ENCODE measurements around the gene SIN3A.
"Not testable (repeated sequence)": the region's sequence is repeated elsewhere in the genome, so short reads cannot be mapped to it uniquely, and the experiment has no call there.

Gene SIN3A

DNA sequence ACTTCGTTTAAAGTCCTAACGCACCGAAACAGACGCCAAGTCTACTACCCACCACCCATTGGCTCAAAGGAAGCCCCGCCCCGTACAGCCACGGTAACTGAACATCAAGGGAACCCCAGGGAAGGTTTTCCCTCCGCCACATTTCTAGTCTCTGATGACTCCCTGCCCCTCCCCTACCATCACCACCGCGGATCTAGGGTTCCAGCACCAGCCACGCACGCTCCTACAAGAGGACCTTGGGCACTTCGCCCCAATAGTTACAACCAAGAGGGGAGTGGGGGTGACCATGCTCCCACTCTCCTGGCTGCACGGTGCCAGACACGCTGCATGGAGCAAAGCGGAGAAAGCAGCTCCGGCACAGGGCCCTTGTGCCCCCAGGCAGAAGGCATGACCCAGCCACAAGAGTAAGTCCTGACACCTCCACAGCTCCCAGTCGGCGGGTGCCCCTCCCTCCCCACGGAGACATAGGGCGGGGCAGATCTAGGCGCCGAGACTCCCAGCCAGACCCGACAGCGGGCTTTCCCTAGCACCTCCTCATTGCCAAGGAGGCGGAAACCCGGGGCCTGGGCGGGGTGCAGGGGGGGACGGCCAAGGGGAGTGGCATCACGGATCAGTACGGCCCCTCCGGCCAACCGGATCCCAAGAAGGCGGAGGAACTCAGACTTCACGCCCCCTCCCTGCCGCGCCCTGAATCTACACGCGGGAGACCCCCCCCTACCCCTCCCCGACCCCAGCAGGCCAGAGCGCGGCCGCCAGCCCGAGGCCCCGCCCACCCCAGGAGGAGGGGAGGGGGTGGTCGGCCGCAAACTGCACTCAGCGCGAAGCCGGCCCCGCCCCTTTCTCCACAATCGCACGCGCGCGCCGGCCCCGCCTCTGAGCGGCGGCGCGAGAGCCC lies 936 bp downstream of the SIN3A start:
- peak; percentile 96 for DNase-seq (ENCODE audit: low read depth in 2 of 2)

DNA sequence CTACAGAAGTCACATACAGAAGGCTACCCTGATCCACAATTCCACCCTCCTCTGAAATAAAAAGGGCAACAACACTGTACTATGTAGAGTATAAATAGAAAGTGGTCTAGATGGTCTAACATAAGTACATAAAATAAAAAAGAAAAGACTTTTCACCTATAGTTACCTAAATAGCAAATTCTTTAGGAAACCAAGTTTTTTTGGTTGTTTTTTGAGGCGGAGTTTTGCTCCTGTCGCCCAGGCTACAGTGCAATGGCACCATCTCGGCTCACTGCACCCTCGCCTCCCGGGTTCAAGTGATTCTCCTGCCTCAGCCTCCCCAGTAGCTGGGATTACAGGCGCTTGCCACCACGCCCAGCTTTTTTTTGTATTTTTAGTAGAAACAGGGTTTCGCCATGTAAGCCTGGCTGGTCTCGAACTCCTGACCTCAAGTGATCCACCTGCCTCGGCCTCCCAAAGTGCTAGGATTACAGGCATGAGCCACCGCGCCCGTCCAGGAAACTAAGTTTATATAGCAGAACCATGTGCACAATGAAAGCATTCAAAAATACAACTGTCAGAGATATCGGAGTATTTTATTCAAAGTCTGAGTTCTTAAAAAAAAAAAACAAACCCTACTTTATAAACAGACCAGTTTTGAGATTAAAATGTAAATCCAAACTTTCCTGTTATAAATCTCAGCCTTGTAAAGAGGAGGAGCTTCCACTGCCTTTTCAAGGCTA lies 1.7 kb downstream of the SIN3A start:
- no peak for DNase-seq (ENCODE audit: low read depth in 2 of 2)

DNA sequence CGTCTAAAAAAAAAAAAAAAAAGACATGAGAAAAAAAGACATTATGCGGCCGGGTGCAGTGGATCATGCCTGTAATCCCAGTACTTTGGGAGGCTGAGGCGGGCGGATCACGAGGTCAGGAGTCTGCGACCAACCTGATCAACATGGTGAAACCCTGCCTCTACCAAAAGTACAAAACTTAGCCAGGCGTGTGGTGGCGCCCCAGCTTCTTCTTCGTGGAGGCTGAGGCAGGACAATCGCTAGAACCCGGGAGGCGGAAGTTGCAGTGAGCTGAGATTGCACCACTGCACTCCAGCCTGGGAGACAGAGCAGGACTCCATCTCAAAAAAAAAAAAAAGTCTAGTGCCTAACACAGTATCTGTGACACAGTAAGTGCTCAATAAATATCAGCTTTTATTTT lies 3.3 kb downstream of the SIN3A start:
- DNase-seq (ENCODE audit: low read depth in 2 of 2) = not testable (repeated sequence)

DNA sequence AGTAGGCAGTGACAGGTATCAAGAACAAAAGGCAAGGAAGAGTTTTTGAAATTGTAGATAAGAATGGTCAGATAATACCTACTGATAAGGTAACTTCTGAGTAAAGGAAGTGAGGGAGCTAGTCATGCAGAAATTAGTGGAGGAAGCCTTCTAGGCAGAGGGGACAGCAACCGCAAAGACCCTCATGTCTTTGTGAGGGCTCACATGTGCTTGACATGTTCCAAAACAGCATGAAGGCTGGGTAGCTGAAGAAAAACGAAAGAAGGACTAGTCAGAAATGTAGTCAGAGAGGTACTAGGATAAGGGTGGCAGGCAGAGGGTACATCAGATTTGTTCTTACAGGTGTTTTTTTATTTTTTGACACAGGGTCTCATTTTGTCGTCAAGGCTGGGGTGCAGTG lies 5.3 kb downstream of the SIN3A start:
- DNase-seq (ENCODE audit: low read depth in 2 of 2) = no peak

DNA sequence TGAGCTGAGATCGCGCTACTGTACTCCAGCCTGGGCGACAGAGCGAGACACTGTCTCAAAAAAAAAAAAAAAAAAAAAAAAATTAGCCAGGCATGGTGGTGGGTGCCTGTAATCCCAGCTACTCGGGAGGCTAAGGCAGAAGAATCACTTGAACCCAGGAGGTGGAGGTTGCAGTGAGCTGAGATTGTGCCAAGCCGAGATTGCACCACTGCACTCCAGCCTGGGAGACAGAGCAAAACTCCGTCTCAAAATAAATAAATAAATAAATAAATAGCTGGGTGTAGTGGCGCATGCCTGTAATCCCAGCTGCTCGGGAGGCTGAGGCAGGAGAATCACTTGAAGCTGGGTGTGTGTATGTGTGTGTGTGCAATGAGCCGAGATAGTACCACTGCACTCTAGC lies 6.2 kb downstream of the SIN3A start:
- not testable (repeated sequence) for DNase-seq (ENCODE audit: low read depth in 2 of 2)

DNA sequence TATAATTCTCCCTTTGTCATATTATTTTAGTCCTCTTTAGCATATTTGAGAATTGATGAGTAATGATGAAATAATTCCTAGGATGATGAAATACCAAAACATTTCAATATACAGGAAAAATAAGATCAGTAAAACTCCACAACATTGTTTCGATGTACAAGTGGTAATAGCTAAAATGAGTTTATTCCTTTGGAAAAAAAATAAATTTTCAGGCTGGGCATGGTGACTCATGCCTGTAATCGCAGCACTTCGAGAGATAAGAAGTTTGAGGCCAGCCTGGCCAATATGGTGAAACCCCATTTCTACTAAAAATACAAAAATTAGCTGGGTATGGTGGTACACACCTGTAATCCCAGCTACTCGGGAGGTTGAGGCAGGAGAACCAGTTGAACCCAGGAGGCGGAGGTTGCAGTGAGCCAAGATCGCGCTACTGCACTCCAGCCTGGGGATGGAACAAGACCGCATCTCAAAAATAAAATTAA lies 7.5 kb downstream of the SIN3A start:
- not testable (repeated sequence) for DNase-seq (ENCODE audit: low read depth in 2 of 2)

DNA sequence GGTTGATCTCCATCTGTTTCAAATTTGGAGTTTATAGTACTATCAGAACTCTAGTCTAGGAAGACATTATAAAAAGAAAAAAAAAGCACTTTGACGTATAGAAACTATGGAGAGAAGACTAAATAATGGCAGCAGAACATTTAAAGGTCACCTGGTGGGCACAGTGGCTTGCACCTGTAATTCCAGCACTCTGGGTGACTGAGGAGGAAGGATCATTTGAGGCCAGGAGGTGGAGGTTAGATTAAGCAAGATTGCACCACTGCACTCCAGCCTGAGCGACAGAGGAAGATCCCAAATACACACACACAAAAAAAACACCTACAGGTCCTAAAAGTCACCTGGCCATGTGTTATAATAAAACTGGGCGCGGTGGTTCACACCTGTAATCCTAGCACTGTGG lies 13.8 kb downstream of the SIN3A start:
- DNase-seq (ENCODE audit: low read depth in 2 of 2) = no peak

DNA sequence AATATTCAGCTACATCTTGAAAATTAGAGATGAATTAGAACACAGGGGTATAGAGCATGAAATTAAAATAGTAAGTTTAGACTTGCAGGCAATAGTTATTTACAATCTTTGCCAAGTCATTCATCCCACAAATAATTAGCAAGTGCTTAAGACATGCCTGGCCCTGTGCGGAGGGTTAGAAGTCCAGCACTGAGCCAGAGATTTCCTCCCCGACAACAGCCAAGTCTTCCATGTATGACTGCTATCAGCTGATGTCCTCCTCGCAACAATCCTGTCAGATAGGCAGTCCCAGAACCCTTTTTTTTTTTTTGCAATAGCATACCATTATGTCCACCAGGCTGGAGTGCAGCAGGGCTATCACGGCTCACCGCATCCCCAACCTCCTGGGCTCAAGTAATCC lies 14.6 kb downstream of the SIN3A start:
- DNase-seq (ENCODE audit: low read depth in 2 of 2) = no peak

DNA sequence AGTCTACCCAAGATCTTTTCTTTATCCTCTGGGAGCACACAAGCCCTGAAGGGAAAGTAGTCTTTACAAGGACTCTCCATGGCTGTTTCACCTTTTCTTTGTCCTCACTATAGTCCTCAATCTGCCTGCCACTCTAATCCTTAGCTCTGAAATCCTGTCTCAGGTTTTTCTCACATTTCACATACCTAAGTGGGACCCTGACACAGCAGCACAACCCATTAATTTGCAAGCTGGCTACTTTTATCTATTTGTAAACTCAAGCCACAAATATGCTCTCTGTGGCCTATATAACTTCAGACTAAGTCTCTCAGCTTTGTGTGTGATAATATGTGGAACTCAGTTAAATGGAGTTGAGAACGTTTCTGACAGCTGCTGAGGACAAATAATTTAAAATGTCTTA lies 19.8 kb downstream of the SIN3A start:
- DNase-seq (ENCODE audit: low read depth in 2 of 2) = no peak

DNA sequence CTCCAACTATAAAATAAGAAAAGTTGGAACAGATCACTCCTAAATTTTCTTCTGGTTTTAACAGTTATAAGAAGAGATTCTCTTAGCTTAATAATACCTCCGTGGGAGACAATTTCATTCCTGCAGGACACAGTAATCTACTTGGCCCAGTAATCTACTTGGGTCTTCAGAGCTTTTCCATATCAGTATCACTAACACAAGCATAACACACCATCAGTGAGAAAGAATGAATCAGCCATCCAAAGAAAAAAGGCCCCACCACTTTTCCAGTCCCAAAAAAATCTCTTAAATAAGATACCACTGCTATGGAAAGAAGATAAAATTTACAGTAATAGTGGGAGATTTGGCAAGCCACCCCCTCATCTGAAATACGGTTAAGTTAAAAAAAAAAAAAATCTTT lies 20.2 kb downstream of the SIN3A start:
- no peak for DNase-seq (ENCODE audit: low read depth in 2 of 2)

DNA sequence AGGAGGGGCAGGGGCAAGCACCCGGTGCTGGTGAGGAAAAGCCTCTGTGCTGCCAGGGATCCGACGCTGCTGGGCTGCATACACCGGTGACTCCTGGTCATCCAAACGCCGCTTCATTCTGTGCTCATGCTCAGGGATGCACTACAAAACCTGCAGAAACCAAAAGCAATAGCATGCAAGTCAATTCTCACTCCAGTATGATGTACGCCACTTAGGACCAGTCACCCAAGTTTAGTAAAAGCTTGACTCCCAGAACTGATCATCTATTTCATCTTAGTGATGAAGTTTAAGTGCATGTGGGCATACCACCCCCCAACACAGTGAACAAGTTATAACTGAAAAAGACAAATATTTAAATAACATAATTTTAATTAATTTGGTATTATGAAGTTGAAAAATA lies 21.2 kb downstream of the SIN3A start:
- DNase-seq (ENCODE audit: low read depth in 2 of 2) = no peak

DNA sequence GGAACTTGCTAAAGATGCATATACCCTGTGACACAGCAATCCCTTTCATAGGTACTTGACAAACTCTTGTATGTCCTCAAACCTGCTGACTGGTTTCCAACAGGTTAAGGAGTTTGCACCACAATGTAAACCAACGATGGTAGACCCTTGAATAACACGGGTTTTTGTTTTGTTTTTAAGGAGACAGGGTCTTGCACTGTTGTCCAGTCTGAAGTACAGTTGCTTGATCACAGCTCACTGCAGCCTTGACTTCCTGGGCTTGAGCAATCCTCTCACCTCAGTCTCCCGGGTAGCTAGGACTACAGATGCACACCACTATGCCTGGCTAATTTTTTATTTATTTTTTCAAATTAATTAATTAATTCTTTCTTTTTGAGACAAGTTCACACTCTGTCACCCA lies 23.3 kb downstream of the SIN3A start:
- no peak for DNase-seq (ENCODE audit: low read depth in 2 of 2)

DNA sequence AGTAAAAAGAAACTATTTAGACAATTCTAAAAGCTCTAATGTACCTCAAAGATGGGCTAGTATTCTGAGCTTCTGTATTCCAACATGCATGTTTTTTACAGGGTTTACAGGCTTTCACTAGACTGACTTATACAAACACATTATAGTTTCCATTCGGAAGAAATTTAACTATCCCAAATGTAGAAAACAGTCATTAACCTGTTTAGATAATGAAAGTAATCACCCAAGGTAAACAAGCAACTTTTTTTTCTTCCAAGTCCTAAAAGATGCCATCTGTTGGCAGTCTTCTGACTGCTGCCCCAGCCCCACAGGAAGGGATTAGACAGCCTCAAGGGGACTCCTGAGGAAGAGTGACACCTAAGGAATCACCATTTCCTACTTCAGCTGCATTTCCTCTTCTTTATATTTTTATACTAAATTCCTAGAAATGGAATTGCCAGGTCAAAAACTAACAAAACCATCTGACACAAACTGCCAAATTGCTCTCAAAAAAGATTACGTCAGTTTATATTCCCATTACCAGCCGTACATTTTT lies 25.5 kb downstream of the SIN3A start:
- DNase-seq (ENCODE audit: low read depth in 2 of 2) = no peak

DNA sequence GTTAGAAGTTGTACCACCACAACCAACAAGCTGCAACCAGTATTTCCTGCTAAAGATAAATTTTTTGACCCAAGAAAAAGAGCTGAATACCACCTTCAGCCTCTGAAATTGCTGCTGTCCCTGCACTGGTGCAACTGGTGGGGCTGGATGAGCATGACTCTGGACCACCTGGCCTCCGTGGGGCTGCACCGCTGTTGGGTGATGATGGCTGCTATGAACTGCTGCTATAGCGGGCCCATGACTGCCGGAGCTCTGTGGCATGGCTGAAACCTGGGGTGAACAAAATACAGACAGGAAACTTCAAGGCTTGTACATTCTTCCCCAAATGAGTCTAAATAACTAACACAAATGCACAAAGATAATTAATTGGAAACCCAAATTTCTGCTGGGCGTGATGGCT lies 28.9 kb downstream of the SIN3A start:
- no peak for DNase-seq (ENCODE audit: low read depth in 2 of 2)

DNA sequence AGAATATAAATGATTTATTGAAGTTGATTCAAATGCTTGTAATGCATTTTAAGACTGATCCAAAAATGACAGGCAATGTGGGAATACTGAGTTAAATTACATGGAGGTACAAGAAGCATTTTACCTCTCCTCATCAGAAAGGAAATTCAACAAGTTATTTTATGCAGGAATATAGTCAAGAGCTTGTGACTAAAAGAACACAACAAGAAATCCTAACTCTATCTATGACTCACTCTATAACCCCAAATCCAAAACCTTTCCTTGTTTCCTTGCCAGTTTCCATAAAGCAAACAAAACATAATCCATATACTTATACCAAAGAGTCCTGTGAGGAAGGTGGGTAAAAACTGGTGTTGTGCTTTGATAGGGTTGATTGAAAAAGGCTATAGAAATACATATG lies 30.8 kb downstream of the SIN3A start:
- no peak for DNase-seq (ENCODE audit: low read depth in 2 of 2)

DNA sequence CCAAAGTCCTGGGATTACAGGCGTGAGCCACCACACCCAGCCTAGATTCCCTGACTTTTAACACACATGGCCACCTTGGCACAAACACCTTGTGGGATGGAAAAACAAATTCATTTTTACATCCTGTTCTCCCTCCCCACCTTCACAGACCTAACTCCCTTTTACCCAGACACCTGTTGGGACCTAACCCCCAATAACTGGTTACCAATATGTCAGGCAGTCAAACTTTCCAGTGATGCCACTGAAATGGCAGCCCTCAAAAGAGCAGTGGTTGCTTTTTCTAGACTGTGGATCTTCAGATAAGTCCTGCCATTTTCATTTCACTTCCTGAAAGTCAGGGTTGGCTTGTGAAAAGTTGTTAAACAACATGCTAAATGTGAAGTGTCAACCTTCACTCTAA lies 34.9 kb downstream of the SIN3A start:
- no peak for DNase-seq (ENCODE audit: low read depth in 2 of 2)

DNA sequence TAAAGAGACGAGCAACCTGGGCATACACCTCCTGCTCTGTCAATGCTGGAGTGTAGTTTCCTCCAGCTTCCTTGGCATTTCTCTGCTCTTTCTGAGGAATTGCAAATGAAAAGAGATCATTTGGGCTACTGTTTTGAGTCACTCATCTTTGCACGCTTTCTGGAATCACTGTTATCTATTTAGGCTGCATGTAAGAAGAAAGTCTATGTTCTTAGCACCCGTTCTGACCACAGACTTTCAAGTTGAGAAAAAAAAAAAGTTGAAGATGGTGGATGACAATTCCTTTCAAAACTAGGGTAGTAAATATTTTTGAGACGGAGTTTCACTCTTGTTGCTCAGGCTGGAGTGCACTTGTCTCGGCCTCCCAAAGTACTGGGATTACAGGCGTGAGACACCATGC lies 41.3 kb downstream of the SIN3A start:
- DNase-seq (ENCODE audit: low read depth in 2 of 2) = no peak

DNA sequence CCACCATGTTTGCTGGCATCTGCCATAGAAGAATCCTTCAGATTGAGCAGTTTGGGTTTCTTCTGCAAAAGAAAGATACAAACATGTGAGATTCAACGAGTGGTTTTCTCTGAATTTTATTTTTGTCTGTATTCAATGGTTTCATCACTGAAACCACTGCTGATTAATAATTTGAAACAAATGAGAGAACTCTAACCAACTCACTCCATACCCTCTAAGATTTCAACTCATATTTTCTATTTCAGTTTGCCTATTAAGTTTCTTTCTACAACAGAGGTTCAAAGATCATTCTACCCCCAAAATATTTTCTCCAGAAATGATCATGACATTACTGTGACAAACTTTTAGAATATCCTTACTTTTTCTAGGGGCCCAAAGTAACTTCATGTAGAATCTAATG lies 44.4 kb downstream of the SIN3A start:
- no peak for DNase-seq (ENCODE audit: low read depth in 2 of 2)

DNA sequence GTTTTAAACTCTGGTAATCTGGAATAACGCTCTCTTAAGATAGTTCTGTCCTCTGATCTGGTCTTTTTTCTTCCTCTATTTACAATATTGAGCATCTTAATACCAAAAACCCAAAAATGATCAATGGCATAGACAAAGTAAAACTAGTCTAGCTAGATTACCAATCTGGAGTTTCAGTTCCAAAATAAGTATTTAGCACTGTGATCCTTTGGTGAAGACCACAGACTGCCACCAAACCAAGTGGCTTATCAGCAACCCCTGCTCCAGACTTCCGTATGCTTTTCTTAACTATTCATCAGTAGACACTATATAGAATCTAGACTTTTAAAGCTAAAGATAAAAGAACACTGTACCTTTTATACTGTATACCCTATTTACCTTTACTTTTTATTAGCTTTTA lies 47.6 kb downstream of the SIN3A start:
- DNase-seq (ENCODE audit: low read depth in 2 of 2) = no peak

DNA sequence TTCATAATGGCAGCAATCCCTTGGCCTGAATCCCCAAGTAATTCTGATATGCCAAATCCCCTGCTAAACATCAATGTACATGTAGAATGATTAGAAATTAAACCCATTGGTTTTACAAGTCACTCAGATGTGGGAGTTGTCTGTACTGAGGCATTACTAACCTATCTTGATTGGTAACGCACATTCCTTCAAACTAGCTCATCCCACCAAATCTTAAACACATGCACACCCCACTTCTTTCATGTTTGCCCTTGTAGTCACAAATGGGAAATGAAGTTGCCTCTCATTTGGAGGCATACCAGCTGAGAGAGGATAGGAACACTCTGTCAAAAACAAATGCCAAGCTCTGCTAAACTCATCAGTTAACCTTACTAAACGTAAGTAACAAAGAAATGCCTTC lies 54.0 kb downstream of the SIN3A start:
- DNase-seq (ENCODE audit: low read depth in 2 of 2) = no peak

DNA sequence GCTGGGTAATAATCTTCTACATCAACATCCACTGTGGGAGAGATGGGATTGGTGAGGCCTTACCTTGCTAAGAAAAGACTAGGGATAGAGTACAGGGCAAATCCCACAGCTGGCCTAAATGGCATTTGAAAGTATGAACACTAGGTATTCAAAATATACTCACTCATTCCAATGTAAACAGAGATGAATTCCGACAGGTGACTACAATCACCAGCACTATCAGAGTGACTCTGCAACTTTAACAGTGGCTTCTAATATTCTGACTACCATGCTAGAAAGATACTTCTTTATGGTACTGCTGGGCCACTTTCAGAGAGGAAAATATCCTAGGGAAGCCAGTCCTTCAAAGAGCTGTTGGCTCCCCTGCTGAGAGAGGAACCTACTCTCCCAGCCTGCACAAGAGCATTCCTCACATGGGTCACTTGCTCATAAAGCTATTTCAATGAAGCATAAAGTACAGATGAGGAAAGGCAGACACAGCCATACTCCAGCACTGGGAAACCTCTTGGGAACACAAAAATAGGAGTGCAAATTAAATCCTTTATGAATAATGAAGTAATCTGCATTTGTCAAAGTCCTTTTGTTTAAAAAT lies 61.6 kb downstream of the SIN3A start:
- DNase-seq (ENCODE audit: low read depth in 2 of 2) = no peak

DNA sequence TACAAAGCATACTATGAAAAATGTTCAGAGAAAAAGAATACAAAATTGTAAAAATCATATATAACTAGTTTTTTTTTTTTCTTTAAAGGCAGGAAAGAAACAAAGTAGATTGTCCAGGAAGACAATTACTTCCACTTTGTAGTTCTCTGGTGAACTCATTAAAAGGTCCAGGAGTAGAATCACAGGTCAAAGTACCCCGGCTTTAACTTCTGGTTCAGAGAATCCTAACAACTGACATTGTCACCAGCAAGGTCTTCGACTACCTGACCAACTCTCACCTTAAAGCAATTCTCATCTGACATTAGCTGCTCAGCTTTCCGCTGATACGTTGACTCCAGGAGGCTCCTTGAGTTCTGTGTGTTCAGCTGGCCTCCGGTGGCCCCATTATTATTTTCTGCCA lies 67.5 kb downstream of the SIN3A start:
- not testable (repeated sequence) for DNase-seq (ENCODE audit: low read depth in 2 of 2)

DNA sequence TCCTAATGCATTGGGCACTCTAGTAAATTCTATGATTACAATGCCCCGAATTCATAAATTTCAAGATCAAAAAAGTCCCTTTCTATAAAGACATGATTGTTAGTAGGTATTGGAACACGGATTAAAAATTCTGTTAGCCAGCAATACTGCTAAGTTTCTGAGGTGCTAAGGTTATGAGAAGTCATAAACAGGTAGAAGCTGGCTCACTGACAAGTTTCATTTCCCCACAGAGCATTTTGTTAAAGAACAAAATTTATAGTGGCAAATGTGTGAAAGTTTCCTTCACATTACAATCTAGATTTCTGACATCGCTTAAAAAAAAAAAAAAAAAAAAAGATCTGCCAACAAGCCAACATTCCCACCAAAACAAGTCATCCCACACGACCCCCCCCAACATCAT lies 70.7 kb downstream of the SIN3A start:
- no peak for DNase-seq (ENCODE audit: low read depth in 2 of 2)
